Measurements from ENCODE around the gene CAP2. TPM values are rescaled to one million over a fixed set of nuclear protein-coding genes. Genes with fewer than 3 reads are reported as not detected.
A peak's percentile ranks its signal among the peaks of the same experiment; 100 is the strongest.
"Not testable (repeated sequence)": the region's sequence is repeated elsewhere in the genome, so short reads cannot be mapped to it uniquely, and the experiment has no call there.

Gene CAP2
- total RNA-seq, 1 donor from 2014 or later = 3.0 TPM

DNA sequence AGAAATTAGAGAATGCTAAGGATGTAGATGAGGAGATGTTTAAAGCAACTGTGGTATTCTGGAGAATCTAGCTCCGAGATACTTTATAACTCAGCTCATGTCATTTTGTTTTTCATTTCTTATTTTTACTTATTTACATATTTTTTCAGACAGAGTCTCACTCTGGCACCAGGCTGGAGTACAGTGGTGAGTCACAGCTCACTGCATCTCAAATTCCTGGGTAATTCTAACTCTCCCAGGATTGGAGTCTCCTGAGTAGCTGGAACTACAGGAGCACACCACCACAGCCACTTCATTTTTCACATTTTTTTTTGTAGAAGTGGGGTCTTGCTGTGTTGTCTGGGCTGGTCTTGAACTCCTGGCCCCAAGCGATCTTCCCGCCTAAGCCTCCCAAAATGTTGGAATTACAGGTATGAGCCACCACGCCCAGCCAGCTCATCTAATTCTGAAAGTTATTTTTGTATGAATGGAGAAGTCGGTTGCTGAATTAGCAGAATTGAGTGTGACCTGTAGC is 112.4 kb downstream of the CAP2 start:
- no peak for ATAC-seq

DNA sequence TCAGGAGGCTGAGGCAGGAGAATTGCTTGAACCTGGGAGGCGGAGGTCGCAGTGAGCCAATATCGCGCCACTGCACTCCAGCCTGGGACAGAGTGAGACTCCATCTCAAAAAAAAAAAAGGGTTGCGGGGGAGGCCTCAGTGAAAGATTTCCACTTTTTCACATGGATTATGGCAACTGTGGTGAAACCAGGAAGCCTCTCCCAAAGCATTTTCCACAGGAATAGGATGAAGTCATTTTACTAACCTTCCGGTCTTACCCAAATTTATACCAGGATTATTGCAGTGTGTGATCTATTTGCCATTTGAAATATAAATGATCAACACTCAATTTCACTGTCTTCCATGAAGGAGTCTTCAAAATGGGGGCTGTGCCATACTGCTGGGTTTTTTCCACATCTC is 113.1 kb downstream of the CAP2 start:
- no peak for ATAC-seq

DNA sequence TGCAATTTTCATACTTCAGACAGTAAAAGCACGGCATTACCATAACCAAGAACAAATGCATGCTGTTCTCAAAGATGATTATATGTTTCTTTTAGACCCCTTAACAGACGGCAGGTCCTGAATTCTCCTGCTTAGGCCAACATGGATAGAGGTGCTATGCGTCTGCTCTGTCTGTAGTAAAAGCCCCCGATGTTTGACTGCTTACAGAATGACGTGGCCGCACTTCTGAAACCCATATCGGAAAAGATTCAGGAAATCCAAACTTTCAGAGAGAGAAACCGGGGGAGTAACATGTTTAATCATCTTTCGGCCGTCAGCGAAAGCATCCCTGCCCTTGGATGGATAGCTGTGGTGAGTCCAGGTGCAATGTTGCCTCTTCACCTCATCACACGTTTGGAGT is 113.6 kb downstream of the CAP2 start:
- no peak for ATAC-seq

DNA sequence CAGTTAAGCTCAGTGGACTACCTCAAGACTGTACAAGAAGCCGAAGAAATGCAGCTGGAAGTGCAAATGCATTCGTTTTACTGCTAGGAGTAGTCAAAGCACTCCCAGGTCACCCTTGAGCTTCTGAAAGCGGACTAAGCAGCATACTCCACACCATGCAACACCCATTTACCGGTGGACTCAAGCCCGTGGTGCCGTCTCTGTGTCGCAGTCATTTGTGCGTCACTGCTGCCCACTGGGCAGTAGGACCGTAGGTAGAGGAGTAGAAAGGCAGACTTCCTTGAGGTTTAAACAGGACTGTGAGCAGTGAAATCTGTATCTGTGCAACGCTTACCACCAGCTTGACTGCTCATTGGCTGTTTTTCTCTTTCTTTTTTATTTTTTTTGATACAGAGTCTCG is 117.7 kb downstream of the CAP2 start:
- no peak for ATAC-seq

DNA sequence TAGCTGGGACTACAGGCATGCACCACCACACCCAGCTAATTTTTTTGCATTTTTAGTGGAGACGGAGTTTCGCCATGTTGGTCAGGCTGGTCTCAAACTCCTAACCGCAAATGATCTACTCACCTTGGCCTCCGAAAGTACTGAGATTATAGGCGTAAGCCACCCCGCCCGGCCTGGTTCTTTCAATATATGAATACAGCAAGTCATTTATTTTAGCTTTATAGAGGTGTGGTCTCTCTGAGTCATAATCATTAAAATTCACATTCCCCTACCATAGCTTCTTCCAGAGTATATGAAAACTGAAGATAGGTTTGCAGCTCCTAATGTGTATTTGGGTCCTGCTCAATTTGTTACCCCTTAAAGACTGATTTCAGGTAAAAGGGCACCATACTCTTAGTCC is 118.2 kb downstream of the CAP2 start:
- no peak for ATAC-seq

DNA sequence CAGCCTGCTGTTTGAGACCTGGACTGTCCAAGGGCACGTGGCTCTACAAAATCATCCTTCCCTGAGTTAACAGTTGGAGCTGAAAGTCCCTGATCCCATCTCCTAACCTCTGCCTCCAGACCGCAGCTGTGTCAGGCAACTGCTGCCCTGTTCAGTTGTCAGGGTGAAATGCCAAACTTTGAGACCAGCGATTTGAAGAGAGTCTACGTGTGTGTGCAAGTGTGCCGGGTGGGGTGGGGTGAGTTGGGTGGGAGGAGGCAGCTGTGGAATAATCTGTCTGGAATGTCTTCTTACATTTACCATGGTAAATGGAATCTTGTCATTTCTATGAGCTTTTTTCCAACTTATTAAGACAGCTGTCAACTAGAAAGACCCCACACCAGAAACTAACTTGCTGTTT is 125.7 kb downstream of the CAP2 start:
- no peak for ATAC-seq

DNA sequence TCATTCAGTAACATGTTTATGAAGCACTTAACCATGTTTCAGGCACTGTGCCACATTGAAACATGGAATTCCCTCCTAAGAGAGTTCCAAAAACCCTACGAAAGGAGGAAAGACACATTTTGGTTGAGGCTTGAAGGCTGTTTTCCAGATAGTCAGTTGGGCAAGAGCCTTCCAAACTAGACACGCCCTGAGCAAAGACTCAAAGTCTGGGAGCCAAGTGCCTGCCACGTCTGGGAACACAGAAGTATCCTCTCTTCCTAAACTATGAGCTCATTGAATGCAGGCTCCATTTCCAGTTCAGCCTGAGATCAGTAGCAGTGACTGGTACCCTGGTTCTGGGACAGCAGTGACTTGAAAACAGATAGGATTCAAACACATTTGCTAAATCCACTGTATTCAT is 132.2 kb downstream of the CAP2 start:
- no peak for ATAC-seq

DNA sequence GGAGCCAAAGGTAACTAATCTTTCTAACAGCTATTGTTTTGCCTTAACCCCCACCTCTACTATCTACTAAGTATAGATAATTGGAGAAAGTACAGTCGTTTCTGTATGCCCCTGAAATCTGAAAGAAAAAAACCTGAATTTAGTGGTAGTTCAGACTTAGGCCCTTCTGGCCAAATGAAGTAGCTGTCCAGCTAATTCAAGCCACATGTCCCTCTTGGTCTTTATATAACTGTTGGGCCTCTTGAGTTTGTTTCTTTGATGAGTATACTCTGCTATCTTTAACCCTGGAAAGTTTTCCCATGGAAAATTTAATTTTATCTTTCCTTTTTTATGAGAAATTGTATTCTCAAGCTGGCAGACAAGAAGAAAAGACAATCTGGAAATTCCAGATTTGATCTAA is 133.7 kb downstream of the CAP2 start:
- no peak for ATAC-seq

DNA sequence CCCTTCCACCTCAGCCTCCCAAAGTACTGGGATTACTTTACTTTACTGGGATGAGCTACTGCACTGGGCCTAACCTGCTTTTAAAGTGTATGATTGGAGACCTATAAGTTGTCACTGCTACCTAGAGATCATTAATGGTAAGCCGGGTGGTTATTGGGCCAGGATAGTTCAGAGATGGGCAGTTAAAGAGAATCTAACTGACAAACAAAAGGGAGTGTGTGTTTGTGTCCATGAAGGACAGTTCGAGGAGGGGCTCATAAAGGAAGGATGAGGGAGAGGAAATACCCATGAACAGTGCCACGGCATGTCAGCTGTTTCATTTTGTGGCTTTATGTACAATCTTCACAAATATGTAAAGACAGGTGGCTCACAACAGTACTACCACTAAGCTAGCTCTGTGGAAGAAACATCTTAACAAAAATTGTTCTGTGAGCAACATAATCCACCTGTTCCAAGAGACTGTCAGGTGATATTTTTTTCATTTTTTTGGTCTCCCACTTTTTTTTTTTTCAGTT is 137.0 kb downstream of the CAP2 start:
- ATAC-seq = no peak

DNA sequence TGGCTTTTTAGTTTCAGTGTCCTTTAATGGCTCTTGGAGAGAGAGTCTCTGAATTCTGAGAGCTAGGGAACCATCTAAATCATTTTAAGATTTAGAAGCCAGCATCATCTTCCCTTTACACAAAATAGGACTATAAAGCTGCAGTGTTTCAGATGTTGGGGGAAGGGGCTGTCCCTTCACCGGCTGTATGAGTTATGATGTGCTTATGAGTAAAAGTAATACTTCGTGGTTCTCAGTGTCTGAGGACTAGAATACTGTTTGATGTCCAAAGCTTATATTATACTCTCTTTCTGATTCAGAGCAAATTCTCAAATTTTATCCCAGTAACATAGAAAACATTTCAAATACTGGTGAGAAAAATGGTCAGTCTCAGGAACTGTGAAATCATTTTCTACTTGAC is 143.2 kb downstream of the CAP2 start:
- ATAC-seq = no peak

DNA sequence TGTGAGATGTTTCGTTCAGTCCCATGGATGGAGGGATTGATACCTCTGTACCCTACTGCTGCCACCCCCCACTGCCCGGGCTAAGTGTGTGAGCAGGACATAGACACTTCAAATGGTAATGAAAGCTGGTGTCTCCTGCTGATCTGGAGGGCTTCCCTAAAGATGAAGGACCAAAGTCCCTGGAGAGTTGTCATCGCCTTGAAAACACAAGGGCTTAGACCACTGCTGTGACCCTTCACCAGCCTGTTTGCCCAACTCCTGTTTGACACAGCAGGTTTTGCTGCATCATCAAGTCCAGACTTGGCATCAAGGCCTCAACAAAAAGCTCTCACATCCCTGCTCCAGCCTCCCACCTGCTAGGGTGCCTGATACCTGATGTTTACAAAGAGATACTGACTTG is 148.8 kb downstream of the CAP2 start:
- no peak for ATAC-seq

DNA sequence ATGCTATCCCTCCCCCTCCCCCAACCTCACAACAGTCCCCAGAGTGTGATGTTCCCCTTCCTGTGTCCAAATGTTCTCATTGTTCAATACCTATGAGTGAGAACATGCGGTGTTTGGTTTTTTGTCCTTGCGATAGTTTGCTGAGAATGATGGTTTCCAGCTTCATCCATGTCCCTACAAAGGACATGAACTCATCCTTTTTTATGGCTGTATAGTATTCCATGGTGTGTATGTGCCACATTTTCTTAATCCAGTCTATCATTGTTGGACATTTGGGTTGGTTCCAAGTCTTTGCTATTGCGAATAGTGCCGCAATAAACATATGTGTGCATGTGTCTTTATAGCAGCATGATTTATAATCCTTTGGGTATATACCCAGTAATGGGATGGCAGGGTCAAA is 152.3 kb downstream of the CAP2 start:
- ATAC-seq = not testable (repeated sequence)

DNA sequence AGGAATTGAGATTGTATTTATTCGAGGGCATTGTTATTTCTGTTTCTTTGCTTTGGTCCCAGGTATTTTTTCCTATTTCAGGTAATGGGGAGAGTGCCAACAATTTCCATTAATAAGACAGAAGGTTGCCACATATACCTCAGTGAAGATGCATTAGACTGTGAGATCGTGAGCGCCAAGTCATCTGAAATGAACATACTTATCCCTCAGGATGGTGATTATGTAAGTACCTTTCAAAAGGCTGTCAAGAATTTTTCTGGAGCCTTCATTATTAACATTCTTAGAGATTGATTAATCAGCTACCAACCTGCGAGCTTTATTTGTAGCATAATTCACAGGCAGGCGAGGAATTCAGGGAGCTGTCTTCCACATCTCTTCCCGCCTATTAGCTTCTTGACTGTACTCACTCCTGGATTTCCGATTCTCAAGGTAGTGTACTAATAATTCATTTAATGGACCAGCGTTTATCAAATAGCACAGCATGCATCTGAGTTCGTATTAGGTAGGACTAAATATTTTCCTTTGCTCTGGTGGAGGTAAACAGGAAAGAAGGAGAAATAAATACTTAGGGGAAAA is 158.1 kb downstream of the CAP2 start:
- no peak for ATAC-seq

DNA sequence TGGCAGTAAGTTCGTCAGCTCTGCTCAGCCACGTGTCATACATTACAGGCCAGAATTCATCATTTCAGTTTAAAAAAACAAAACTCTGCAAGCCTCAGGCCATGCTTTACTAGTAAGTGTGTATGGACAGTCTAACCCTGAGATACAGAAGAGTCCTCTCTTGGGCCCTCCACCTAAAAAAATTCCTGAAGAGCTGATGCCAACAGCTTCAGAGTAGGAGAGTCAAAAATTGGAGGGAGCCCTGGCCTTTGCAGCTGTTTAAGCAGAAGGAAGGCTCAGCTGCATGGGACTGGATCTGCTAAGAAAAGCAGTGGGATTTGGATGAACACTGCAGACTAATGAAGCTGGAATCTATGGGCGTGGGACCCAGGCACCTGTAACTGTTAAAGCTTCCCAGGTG is 159.5 kb downstream of the CAP2 start:
- ATAC-seq = no peak

DNA sequence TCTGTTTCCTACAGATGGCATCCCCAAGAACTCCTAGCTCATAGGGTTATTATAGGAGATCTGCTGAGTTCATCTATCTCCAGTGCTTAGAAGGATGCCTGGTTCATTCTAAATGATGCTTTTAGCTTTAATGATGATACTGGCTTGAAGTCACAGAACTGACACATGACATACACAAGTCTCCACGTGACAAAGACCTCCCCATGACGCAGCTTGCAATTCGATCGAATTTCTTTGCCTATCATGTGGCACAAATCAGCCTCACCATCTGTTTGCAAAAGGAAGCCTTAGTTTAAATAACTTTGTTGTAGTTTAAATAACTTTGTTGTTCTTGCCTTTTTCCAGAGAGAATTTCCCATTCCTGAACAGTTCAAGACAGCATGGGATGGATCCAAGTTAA is 162.6 kb downstream of the CAP2 start:
- no peak for ATAC-seq

DNA sequence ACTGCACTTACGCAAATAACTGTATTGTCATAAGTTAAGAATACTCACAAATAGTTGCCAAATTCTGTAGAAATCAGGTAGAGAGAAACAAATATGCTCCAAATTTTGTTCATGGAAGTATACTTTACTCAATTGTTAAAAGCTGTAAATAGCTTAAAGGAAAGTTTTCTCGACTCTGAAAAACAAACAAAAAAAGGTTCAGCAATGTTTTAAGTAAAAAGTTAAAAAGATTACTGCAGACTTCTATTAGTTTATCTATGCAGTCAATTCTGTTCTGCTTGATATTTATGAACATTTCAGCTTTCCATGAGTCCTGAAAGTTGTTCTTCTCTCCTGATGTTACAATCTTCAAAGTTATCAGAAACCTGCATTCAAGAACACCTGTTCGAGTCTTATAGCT is 169.2 kb downstream of the CAP2 start:
- no peak for ATAC-seq

DNA sequence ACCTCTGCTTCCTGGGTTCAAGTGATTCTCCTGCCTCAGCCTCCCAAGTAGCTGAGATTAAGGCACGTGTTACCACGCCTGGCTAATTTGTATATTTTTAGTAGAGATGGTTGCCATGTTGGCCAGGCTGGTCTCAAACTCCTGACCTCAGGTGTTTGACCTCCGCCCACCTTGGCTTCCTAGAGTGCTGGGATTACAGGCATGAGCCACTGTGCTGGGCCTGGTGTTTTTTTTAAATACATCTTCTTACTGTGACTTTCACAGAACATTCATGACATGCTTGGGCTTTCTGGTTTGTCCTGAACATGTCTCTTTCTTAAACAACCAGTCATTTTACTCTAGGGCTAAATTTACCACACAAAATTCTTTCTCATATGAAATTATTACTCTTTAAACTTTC is 172.0 kb downstream of the CAP2 start:
- no peak for ATAC-seq

DNA sequence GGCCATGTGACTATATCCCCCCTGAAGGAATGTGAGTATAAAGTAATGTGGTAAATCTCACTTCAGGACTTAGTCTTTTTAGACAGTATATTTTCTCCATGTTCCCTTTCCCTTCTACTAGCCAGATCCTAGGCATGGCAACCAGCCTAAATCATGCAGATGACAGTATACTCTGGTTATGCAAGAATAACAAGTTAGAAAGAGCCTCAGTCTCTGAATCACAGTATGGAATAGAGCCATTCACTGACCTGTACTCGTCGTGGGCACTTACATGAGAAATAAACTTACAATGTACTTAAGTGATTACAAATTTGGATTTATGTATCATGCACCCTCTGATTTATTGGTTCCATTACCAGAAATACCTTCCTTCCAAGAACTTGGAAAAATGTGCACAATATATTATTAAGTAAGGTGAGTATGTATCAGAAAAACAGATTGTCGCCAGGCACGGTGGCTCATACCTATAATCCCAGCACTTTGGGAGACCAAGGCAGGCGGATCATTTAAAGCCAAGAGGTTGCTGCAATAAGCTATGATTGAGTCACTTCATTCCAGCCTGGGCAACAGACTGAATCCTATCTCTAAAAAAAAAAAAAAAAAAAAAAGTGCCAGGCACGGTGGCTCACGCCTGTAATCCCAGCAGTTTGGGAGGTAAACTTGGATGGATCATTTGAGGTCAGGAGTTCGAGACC is 181.6 kb downstream of the CAP2 start:
- peak; percentile 99 for ATAC-seq

DNA sequence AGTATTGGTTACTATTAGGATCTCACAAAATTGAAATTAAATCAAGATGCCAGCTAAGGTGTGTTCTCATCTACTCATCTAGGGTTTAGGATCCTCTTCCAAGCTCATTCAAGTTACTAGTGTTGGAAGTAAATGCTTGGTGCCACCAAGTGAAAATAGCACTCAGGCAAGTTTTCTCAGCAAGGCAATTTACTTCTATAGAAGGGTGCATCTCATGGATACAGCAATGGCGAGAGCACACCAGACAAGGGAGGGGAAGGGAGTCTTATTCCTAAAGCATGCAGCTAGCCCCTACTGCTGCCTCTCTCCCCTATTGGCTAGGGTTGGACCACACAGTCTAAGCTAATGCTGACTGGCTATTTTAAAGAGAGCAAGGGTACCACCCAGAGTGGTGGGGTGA is 183.7 kb downstream of the CAP2 start:
- ATAC-seq = no peak

DNA sequence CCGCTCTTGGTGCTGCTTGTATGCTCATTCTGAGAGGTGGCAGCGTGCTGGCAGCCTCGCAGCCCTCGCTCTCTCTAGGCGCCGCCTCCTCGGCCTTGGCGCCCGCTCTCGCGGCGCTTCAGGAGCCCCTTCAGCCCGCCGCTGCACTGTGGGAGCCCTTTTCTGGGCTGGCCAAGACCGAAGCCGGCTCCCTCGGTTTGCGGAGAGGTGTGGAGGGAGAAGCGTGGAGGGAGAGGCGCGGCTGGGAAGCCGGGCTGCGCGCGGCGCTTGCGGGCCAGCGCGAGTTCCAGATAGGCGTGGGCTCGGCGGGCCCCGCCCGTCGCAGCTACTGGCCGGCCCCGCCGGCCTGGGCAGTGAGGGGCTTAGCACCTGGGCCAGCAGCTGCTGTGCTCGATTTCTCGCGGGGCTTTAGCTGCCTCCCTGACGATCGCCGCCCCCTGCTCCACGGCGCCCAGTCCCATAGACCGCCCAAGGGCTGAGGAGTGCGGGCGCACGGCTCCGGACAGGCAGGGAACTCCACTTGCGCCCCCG is 187.2 kb downstream of the CAP2 start:
- peak; percentile 61 for ATAC-seq

DNA sequence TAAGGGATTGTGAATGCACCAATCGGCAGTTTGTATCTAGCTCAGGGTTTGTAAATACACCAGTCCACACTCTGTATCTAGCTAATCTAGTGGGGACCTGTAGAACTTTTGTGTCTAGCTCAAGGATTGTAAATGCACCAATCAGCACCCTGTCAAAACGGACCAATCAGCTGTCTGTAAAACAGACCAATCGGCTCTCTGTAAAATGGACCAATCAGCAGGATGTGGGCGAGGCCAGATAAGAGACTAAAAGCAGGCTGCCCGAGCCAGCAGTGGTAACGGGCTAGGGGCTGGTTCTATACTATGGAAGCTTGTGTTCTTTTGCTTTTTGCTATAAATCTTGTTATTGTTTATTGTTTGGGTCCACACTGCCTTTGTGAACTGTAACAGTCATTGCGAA is 187.9 kb downstream of the CAP2 start:
- not testable (repeated sequence) for ATAC-seq

DNA sequence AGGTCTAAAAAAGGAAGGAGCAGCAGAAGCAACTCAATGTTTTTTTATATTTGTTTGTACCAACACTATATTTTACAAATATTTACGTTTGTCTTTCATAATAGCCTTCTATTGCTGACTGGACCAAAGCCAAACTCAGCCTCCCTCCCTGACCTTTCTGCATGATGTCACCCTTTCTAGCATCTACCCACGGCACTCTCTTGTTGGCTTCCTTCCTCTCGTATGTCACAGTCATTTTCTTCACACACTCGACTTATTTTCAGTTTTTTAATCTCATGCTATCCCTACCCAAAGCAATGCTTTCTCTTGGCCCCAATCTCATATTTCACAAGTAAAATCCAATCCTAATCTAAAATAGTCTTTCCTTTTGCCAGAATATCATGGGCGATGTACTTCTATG is 190.4 kb downstream of the CAP2 start:
- ATAC-seq = no peak

DNA sequence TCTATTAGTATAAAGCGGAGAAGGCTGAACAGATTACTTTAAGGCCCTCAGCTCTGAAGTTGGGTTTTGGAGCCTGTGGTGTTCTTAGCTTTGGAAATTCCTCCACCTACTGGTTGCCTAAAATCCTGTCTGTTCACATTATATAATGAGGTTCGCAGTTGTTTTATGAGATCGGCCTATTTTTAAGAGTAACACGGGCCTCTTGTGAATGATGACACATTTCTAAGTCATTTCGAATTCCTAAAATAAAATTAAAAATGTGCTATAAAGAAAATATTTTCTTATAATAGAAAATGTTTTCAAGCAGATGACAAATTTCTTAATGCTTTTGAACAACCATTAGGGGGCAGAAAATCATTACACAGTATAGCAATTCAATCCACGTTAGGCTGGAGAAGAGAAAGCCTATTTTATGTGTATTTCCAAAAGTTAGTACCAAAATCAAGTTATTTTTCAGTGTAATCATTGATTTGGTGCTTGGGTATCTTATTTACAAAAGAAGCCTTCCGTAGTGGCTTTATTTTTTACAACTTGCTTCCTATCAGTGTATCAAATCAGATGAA is 190.9 kb downstream of the CAP2 start:
- ATAC-seq = peak; percentile 71
